ENCODE results near the gene MRPL20.

DNA sequence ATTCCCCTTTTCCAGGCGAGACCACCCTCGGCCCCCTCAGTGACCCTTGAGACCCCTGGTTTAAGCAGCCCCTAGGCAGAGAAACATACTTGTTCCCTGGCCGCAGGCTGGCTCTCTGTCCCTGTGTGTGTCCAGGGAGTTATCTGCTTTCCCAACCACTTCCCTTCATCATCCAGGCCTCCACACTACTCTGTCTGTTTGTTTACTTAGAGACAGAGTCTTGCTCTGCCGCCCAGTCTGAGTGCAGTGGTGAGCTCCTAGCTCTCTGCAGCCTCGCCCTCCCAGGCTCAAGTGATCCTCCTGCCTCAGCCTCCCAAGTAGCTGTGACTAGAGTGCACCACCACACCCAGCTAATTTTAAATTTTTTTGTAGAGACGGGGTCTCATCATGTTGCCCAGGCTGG lies 22.6 kb upstream of the MRPL20 start:
- TF ChIP-seq EP300 (IDR thresholded peaks at IDR 0.05; ENCODE audit: borderline replicate concordance in 1 of 2, low read depth in 1 of 2, low read length in 1 of 2) (no peak), TCF12 (IDR thresholded peaks at IDR 0.05) (no peak), TEAD4 (IDR thresholded peaks at IDR 0.05; ENCODE audit: borderline replicate concordance, insufficient read depth) (no peak), GATA2 (CRISPR knock-in tag; IDR thresholded peaks at IDR 0.05) (no peak), FOXJ3 (CRISPR knock-in tag; IDR thresholded peaks at IDR 0.05) (no peak), MXI1 (IDR thresholded peaks at IDR 0.05; ENCODE audit: low read depth, low read length) (no peak), EZH2phosphoT487 (IDR thresholded peaks at IDR 0.05; ENCODE audit: borderline replicate concordance, low read depth) (no peak), RAD21 (IDR thresholded peaks at IDR 0.05; ENCODE audit: low read length) (no peak), TAF1 (IDR thresholded peaks at IDR 0.05; ENCODE audit: borderline replicate concordance, low read depth, low read length) (no peak)
- TF ChIP-seq, protein P1, sequence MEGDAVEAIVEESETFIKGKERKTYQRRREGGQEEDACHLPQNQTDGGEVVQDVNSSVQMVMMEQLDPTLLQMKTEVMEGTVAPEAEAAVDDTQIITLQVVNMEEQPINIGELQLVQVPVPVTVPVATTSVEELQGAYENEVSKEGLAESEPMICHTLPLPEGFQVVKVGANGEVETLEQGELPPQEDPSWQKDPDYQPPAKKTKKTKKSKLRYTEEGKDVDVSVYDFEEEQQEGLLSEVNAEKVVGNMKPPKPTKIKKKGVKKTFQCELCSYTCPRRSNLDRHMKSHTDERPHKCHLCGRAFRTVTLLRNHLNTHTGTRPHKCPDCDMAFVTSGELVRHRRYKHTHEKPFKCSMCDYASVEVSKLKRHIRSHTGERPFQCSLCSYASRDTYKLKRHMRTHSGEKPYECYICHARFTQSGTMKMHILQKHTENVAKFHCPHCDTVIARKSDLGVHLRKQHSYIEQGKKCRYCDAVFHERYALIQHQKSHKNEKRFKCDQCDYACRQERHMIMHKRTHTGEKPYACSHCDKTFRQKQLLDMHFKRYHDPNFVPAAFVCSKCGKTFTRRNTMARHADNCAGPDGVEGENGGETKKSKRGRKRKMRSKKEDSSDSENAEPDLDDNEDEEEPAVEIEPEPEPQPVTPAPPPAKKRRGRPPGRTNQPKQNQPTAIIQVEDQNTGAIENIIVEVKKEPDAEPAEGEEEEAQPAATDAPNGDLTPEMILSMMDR (IDR thresholded peaks at IDR 0.05) = no peak
- TF ChIP-seq, protein P2, sequence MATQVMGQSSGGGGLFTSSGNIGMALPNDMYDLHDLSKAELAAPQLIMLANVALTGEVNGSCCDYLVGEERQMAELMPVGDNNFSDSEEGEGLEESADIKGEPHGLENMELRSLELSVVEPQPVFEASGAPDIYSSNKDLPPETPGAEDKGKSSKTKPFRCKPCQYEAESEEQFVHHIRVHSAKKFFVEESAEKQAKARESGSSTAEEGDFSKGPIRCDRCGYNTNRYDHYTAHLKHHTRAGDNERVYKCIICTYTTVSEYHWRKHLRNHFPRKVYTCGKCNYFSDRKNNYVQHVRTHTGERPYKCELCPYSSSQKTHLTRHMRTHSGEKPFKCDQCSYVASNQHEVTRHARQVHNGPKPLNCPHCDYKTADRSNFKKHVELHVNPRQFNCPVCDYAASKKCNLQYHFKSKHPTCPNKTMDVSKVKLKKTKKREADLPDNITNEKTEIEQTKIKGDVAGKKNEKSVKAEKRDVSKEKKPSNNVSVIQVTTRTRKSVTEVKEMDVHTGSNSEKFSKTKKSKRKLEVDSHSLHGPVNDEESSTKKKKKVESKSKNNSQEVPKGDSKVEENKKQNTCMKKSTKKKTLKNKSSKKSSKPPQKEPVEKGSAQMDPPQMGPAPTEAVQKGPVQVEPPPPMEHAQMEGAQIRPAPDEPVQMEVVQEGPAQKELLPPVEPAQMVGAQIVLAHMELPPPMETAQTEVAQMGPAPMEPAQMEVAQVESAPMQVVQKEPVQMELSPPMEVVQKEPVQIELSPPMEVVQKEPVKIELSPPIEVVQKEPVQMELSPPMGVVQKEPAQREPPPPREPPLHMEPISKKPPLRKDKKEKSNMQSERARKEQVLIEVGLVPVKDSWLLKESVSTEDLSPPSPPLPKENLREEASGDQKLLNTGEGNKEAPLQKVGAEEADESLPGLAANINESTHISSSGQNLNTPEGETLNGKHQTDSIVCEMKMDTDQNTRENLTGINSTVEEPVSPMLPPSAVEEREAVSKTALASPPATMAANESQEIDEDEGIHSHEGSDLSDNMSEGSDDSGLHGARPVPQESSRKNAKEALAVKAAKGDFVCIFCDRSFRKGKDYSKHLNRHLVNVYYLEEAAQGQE (IDR thresholded peaks at IDR 0.05; ENCODE audit: low read depth, low read length) = no peak
- TF ChIP-seq, protein P3, sequence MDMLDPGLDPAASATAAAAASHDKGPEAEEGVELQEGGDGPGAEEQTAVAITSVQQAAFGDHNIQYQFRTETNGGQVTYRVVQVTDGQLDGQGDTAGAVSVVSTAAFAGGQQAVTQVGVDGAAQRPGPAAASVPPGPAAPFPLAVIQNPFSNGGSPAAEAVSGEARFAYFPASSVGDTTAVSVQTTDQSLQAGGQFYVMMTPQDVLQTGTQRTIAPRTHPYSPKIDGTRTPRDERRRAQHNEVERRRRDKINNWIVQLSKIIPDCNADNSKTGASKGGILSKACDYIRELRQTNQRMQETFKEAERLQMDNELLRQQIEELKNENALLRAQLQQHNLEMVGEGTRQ (IDR thresholded peaks at IDR 0.05; ENCODE audit: borderline replicate concordance, low read depth, low read length) = no peak

Data from SK-N-SH (cell line).